IPS-11a (cell line): ENCODE results near the gene WDR7.

ENCODE experiments used
- H3K4me3 ChIP-seq: one replicate; pipeline ENCODE4 v1.5.1; 2013; ENCODE audit warnings: low read depth, low read length, control low read depth

WDR7 gene

GRCh38 chr18:57026316-57026715 lies 375.2 kb downstream of the WDR7 start:
- no peak overlapping the region for H3K4me3 ChIP-seq

- H3K4me3 ChIP-seq, result no peak overlapping the region
These were observed 376.1 kb downstream of the WDR7 start for GRCh38 chr18:57027190-57027708.

GRCh38 chr18:57029761-57030160 lies 378.6 kb downstream of the WDR7 start:
- no peak overlapping the region for H3K4me3 ChIP-seq

- H3K4me3 ChIP-seq, result no peak overlapping the region
These were observed 379.3 kb downstream of the WDR7 start for GRCh38 chr18:57030417-57030816.

GRCh38 chr18:57035590-57035989 lies 384.4 kb downstream of the WDR7 start:
- no peak overlapping the region for H3K4me3 ChIP-seq

- no peak overlapping the region for H3K4me3 ChIP-seq
These were observed 387.2 kb downstream of the WDR7 start for GRCh38 chr18:57038395-57038794.

GRCh38 chr18:57040175-57040574 lies 389.0 kb downstream of the WDR7 start:
- H3K4me3 ChIP-seq, result no peak overlapping the region

GRCh38 chr18:57043241-57043640 lies 392.1 kb downstream of the WDR7 start:
- H3K4me3 ChIP-seq, result no peak overlapping the region

- H3K4me3 ChIP-seq, result no peak overlapping the region
These were observed 397.2 kb downstream of the WDR7 start for GRCh38 chr18:57048351-57048750.

GRCh38 chr18:57048859-57049258 lies 397.7 kb downstream of the WDR7 start:
- H3K4me3 ChIP-seq, result no peak overlapping the region

- no peak overlapping the region for H3K4me3 ChIP-seq
These were observed 399.3 kb downstream of the WDR7 start for GRCh38 chr18:57050310-57050949.

GRCh38 chr18:57051021-57051656 lies 400.0 kb downstream of the WDR7 start:
- H3K4me3 ChIP-seq, result no peak overlapping the region

GRCh38 chr18:57051657-57052044 lies 400.5 kb downstream of the WDR7 start:
- H3K4me3 ChIP-seq, result no peak overlapping the region

- no peak overlapping the region for H3K4me3 ChIP-seq
These were observed 401.0 kb downstream of the WDR7 start for GRCh38 chr18:57052173-57052572.

GRCh38 chr18:57052759-57053158 lies 401.6 kb downstream of the WDR7 start:
- no peak overlapping the region for H3K4me3 ChIP-seq

- H3K4me3 ChIP-seq, result no peak overlapping the region
These were observed 403.7 kb downstream of the WDR7 start for GRCh38 chr18:57054891-57055290.

GRCh38 chr18:57057890-57058289 lies 406.7 kb downstream of the WDR7 start:
- H3K4me3 ChIP-seq, result no peak overlapping the region

- no peak overlapping the region for H3K4me3 ChIP-seq
These were observed 407.6 kb downstream of the WDR7 start for GRCh38 chr18:57058734-57059133.

GRCh38 chr18:57059366-57059765 lies 408.2 kb downstream of the WDR7 start:
- no peak overlapping the region for H3K4me3 ChIP-seq

GRCh38 chr18:57060814-57061213 lies 409.7 kb downstream of the WDR7 start:
- no peak overlapping the region for H3K4me3 ChIP-seq

GRCh38 chr18:57062178-57062577 lies 411.0 kb downstream of the WDR7 start:
- no peak overlapping the region for H3K4me3 ChIP-seq

- H3K4me3 ChIP-seq, result no peak overlapping the region
These were observed 411.7 kb downstream of the WDR7 start for GRCh38 chr18:57062844-57063243.
